HCEC 1CT (cell line): ENCODE measurements around the gene FUT3.
"Not testable (repeated sequence)": the region's sequence is repeated elsewhere in the genome, so short reads cannot be mapped to it uniquely, and the experiment has no call there.

Experiments
- DNase-seq: peaks from one replicate; pipeline ENCODE4 v3.0.0-alpha.2; 2017

FUT3 gene

GRCh38 chr19:5881543-5882299 is 30.5 kb upstream of the FUT3 start:
- no peak for DNase-seq

DNA sequence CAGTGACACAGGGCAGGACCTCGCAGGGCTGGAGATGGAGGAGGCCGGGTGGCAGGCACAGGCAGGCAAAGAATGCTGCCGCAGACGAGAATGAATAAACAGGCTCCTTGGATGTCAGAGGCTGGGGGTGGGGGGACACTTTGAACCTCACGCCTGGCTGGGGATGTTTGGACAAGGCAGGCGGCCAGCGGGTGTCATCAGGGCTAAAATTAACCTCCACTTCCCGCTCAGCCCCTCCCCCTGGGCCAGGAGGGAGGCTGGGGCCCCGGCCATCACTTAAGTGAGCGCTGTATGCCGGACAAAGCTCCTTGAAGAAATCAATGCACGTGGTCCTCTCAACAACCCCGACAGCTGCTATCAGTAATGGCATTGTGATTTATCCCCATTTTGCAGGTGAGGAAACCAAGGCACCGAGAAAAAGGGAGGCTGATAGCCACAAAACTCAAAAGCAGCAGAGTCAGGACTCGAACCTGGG is 29.4 kb upstream of the FUT3 start:
- DNase-seq = peak; percentile 48

DNA sequence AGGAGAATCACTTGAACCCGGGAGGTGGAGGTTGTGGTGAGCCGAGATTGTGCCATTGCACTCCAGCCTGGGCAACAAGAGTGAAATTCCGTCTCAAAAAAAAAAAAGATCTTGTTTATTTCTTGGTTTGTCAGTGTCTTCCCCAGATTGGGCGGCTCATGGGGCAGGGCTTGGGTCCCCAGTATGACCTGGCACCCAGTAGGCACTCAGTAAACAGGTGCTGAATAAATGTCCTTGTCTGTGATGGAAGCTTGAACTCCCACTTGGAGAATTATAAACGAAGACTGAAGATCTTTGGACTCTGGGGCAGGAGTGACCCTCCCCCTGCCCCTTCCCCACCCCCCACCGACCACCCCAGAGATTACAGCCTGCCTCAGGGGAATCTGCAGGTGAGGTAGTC is 28.9 kb upstream of the FUT3 start:
- no peak for DNase-seq

DNA sequence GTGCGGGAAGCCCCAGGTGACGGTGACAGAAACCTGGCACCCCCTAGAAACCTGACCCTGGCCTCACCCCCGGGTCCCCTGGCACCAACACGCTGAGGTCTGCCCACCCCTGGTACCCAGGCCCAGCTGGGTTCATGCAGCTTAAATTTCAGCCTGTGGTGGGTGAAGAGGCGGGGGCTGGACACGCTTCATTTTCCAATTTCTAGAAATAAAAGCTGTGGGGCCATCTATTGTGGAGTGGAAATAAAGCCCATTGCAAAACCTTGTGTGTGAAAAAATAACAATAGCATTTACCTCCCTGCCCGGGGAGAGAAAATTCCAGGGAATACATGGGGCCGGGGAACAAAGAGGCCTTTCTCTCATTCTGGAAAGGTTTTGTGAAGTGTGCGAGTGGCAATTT is 26.6 kb upstream of the FUT3 start:
- no peak for DNase-seq

- no peak for DNase-seq
Measured at GRCh38 chr19:5877427-5877826, 26.2 kb upstream of the FUT3 start.

- DNase-seq = peak; percentile 80
Measured at GRCh38 chr19:5874496-5874895, 23.2 kb upstream of the FUT3 start.

GRCh38 chr19:5873617-5874199 is 22.5 kb upstream of the FUT3 start:
- no peak for DNase-seq

- DNase-seq = no peak
Measured at GRCh38 chr19:5870986-5871394, 19.7 kb upstream of the FUT3 start.

- no peak for DNase-seq
Measured at GRCh38 chr19:5867201-5868136, 16.2 kb upstream of the FUT3 start.

DNA sequence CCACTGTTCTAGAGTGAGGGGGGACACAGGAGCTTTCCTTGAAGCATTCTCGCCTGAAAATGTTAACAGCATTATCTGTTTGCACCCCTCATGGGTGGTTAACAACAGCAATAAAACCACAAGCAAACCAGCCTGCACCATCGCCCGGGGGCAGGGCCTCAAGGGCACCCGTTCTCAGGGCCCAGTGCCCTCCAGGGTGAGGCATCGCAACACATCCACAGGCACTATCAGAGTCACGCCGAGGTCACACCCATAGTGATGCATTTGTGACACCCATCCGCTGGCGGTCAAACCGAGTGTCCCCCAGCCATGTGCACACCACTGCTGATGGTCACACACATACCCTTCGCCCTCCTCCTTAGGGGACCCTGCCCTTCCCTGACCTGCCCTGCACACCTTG is 14.5 kb upstream of the FUT3 start:
- DNase-seq = no peak

- DNase-seq = no peak
Measured at GRCh38 chr19:5864725-5865486, 13.7 kb upstream of the FUT3 start.

- no peak for DNase-seq
Measured at GRCh38 chr19:5864013-5864720, 12.9 kb upstream of the FUT3 start.

- no peak for DNase-seq
Measured at GRCh38 chr19:5863030-5863665, 11.9 kb upstream of the FUT3 start.

- no peak for DNase-seq
Measured at GRCh38 chr19:5857203-5858081, 6.2 kb upstream of the FUT3 start.

DNA sequence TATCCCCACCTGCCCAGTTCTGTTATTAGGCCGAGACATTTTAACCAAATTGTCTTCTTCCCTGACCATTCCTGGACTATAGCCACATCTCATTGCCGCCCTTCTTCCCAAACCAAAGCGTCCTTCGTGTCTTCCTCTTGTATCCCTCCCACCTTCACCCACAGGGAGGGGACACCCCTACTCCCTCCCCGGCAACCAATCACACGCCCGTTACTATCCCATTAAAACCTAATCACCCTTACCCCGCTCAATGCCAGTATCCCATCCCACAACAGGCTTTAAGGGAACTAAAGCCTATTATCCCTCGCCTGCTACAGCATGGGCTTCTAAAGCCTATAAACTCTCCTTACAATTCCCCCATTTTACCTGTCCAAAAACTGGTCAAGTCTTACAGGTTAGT is 3.9 kb upstream of the FUT3 start:
- not testable (repeated sequence) for DNase-seq

GRCh38 chr19:5854121-5854520 is 2.9 kb upstream of the FUT3 start:
- not testable (repeated sequence) for DNase-seq

- DNase-seq = peak; percentile 36
Measured at GRCh38 chr19:5850743-5851293, 431 bp downstream of the FUT3 start.

DNA sequence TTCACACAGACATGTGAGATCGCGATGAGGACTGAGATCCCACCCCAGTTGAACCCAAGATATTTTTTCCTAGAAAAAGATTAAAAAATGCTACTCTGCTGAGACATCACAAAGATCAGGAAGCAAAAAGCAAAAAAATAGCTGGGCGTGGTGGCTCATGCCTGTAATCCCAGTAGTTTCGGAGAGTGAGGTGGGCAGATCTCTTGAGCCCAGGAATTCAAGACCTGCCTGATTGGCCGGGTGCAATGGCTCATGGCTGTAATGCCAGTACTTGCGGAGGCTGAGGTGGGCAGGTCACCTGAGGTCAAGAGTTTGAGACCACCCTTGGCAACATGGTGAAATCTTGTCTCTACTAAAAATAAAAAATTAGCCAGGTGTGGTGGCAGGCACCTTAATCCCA is 1.1 kb downstream of the FUT3 start:
- no peak for DNase-seq

- not testable (repeated sequence) for DNase-seq
Measured at GRCh38 chr19:5848621-5849020, 2.6 kb downstream of the FUT3 start.

- DNase-seq = not testable (repeated sequence)
Measured at GRCh38 chr19:5847846-5848245, 3.4 kb downstream of the FUT3 start.
